HG03159 (cell line): ENCODE measurements around the gene RPS2.
A peak's percentile ranks its signal among the peaks of the same experiment; 100 is the strongest.
"Not testable (repeated sequence)": the region's sequence is repeated elsewhere in the genome, so short reads cannot be mapped to it uniquely, and the experiment has no call there.

Experiments
- ATAC-seq: cut with Tn5 transposase; IDR thresholded peaks from one replicate; pipeline ENCODE4 v1.9.1; 2021; ENCODE audit warnings: mild to moderate bottlenecking, moderate library complexity; ENCODE audit not compliant: unreplicated experiment

RPS2 gene

GRCh38 chr16:1942810-1943726, 21.6 kb downstream of the RPS2 start, which contains the start of gene MSRB1:
MSRB1 (minus strand) TSS chr16:1943199; CDS start chr16:1943156, 43 bp downstream.
- peak; percentile 88 for ATAC-seq

DNA sequence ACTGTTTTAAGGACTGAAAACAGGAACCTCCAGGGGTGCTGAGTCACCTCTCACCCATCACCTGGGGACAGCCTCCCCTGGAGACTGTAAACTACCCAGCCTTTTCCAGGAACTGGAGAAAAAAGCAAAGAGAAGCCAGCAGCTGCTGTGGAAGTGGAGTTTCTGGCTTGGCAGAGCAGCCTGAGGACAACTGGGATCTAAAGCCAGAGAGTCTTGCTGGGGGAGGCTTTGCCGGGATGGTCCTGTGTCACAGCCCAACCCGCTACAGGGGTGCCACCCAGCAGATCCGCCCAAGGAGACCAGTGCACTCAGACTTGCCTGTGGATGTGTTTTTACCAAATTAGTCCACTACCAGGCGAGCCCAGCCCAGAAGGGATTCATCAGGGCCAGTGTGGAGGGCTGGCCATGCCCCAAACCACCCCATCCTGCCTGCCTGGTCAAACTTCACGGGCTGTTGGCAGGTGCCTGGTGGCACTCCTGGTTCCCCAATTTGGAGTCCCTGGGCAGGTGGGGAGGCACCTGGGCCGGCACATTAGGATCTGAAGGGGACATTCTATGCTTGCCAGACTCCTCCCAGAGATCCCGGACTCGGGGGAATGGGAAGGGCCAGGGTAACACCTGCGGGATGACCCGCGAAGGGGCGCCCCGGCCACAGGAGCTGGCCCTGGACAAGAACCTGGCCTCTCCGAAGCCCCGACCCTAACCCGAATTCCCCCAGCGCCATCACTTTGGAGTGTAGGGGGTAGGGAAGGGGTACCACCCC, 22.4 kb downstream of the RPS2 start:
- ATAC-seq: no peak

- no peak for ATAC-seq
Measured at GRCh38 chr16:1941162-1942046, 23.2 kb downstream of the RPS2 start.

DNA sequence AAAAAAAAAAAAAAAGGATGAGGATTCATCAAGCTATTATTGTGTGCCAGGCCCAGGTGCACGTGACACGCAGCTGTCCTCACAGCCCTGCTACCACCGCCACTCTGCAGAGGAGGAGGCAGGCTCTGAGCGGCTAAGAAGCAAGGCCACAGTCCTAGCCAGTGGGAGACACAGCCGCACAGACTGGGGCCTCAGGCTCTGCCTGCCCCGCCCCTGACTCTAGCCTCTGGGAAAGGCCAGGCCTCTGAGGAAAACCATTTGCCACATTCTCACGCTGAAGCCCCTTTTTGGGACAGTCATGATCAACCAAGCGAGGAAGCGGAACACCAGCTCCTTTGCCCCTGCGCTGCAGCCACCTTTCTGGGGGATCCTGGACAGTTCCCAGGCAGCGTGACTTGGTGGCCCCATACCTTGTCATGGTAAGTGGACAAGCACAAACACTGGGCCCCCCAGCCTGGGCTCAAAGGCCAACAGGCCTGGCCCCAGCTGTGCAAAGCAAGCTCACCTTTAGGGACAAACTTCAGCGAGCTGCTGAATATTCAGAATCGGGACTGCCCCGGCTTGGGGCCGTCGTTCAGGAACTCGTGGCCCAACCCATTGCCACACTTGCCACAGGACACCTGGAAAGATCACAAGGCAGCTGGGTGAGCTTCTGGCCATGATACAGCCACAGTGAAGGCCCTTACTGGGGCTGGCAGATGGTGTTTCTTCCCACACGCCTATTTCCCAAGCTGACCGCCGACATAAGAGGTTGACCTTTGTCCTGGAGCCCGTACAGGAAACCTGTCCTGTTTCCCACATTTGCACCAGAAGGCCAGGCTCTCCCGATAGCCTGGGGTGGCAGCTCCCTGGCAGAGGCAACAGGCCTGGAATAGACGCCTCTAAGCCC, 24.1 kb downstream of the RPS2 start:
- no peak for ATAC-seq

DNA sequence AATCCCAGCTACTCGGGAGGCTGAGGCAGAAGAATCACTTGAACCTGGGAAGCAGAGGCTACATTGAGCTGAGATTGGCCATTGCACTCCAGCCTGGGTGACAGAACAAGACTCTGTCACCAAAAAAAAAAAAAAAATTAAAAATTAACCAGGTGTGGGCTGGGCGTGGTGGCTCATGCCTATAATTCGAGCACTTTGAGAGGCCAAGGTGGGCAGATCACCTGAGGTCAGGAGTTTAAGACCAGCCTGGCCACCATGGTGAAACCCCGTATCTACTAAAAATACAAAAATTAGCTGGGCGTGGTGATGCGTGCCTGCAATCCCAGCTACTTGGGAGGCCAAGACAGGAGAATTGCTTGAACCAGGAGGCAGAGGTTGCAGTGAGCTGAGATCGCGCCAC, 24.8 kb downstream of the RPS2 start:
- ATAC-seq: not testable (repeated sequence)

GRCh38 chr16:1938910-1939309, 25.7 kb downstream of the RPS2 start:
- no peak for ATAC-seq

DNA sequence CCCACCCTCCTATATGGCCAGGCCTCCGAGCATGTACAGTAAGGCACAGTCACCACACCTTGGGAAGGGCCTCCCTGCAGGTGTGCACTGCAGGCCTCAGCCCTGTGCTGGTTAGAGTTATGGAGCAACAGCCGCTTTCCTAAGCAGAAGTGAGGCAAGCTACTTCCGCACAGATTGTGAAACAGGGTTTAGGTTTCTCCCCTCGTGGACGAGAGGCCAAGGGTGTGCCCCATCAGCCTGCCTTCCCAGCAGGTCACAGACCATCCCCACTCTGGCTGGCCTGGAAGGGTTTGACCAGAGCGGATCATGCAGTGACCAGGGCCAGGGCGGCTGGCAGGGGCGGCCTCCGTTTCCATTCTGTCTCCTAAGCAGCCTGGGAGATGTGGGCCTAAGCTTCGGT, 26.3 kb downstream of the RPS2 start:
- ATAC-seq: no peak

DNA sequence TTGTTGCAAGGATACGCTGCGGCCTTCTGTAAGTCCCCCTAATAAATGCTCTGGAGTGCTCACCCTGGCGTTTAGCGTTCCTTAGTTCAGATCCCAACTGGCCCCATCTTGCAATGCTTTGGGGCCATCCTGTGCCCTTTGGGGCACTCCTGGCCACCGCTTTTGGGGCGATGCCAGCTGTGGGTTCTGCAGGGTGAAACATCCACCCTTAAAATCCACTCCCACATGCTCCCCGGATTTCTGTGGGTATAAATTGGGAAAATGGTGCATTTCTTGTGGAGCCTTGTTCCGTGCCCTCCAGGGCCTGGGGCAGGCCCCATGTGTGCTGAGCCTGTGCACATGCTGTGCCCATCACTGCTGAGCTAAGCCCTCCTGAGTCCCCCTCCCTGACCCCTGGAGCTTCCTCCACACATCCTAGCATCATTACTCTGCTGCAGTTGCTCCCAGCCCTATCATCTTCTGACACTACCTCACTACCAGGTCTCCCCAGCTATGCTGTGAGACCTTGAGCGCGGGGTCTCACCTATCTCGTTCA, 27.6 kb downstream of the RPS2 start:
- no peak for ATAC-seq

DNA sequence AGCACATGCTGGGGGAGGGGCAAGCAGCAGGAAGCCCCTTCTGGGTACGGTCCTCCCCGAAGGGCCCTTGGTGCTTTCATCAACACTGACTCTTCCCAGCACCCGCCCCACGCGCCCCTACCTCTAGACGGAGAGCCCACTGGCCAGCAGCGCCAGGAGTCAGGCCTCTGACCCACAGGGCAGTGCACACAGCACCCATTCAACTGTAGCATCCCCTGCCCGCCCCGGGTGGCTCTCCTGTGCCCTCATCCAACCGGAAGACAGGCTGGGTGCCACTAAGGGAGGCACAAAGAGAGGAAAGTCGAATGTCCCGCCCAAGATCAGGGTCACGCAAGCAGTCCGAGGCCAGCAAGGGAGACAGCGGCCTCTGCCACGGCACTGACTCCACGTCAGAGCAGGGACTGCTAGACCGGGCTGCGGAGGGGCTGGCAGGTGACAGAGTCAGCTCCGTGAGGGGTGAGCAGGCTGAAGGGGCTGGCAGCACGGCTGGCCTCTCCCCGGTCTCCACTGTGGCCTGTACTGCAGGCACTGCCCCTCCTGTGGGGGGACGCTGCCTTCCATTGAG, 31.4 kb downstream of the RPS2 start:
- ATAC-seq: no peak

DNA sequence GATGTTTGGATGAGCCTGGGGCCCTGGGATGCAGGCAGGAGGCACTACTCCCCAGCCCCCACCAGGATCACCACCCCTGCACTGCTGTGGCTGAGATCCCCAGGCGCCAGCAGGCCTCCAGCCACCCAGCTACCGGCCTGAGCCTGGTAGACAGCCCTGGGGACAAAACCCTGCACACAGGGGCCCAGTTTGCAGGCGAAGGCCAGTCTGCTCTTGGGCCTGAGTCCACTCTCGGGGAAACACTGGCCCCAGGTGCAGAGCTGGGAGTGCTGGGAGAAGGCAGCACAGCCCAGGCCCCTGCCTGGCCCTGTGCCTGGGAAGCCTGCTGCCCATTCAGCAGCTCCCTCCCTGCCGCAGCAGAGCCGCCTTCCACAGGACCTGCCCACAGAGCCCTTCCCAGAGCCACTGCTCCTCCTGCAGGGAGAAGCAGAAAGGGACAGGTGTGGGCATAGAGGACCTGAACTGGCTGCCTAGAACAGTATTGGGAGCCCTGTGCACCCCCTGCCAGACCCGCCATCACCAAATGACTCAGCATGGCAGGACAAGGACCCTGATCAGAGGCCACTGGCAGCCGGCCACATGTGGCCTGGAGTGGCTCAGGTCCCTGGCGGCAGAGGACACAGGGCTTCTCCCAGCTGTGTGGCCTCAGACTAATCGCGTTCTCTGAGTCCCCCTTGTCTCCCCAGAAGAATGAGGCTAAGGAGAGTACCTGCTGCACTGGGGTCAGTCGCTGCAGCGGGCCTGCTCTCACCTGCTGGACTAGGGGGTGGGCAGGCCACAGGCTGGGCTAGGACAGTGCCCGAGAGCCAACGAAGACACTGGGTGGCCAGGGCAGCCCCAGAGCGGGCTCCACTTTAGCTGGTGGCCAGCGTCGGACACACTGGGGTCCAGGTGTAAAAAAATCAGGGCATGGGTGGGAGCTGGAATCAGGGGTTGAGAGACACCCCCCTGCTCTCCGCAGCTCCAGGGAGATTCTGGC, 32.3 kb downstream of the RPS2 start:
- ATAC-seq: no peak

GRCh38 chr16:1930338-1930720, 34.3 kb downstream of the RPS2 start:
- ATAC-seq: no peak

GRCh38 chr16:1929578-1930337, 34.9 kb downstream of the RPS2 start:
- peak; percentile 79 for ATAC-seq

DNA sequence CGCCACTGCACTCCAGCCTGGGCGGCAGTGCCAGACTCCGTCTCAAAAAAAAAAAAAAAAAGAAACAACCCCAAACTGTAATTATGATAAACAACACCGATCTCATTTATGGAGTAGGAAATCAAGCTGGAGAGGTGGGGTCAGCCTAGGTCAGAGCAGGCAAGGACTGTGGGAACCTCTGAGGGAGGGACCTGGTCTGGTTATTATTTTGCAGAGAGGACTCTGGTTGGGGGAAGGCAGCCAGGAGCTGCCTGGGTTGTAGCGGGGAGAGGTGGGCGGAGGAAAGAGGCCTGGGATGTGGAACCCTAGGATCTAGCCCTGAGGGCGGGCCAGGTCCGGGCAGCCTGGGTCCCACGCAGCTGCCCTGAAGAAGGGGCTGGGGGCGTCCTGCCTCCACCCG, 35.5 kb downstream of the RPS2 start:
- ATAC-seq: peak; percentile 17

DNA sequence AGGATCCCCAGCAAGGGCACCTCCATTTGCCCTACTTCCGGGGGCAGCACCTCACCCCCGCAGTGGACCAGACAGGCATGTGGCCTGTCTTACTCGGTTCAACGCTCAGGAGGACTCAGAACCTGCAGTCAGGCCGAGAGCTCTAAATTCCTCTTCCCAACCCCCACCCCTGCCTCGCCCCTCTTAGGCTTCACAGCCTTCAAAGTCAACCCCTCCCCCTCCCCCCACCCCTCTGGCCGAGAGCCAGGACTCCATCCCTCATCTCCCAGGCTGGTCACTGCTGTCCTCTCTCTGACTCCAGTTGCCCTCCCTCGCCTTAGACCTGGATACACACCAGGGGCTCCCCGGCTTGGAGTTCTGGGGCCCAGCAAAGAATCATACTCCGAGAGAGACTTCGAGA, 38.4 kb downstream of the RPS2 start:
- ATAC-seq: no peak

DNA sequence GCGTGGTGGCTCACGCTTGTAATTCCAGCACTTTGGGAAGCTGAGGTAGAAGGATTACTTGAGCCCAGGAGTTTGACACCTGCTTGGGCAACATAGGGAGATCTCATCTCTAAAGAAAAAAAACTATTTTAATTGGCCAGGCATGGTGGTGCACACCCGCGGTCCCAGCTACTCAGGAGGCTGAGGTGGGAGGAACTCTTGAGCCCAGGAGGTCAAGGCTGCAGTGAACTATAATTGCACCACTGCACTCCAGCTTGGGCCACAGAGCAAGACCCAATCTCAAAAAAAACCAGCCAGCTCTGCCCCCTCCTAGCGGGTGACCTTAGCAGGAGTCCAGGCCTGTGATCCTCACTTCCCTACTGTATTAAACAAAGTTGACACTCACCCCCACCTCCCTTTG, 40.5 kb downstream of the RPS2 start:
- ATAC-seq: no peak

DNA sequence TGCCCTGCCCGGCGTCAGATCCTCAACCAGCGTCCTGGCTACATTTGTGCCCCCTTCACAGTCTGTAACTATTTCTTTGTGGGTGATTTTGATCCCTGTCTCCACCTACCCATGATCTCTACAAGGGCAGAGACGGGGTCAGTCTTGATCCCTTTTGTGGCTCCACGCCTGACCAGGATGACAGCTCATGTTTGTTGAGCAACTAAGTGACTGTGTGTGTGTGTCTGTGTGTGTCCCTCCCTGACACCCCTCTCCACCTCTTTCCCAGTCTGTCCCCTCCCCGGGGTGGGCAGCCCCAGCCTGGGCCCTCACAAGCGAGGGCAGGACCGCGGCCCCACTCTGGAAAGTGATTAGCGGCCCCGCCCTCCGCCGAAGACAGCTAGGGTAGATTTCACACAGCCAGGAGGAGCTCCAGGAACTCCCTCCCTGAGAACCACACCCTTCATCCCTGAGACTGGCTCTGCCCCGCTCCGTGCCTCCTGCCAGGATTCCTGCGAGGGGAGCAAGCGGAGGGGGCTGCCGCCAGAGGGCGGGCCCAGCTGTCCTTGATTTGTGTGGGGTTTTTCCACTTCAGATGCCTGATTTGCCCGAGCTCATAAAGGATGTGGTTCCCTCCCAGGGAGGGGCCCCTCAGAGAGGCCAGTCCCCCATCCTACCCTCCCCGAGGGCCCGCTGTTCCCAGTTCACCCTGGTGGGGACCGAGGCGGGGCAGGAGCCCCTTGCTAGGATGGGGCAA, 41.2 kb downstream of the RPS2 start:
- ATAC-seq: no peak

DNA sequence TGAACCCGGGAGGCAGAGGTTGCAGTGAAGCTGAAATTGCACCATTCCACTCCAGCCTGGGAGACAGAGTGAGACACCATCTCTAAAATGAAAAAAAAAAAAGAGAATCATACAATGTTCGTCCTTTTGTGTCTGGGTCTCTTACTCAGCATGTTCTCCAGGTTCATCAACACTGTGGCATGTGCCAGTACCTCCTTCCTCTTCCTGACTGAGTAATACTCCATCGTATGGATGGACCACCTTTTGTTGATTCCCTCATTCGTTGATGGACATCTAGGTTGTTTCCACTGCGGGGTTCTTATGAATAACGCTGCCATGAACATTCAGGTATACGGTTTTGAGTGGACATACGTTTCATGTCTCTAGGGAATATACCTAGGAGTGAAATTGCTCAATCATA, 42.3 kb downstream of the RPS2 start:
- ATAC-seq: no peak
